8988T (cell line): ENCODE measurements around the gene SERPINA3.
A peak's percentile ranks its signal among the peaks of the same experiment; 100 is the strongest.

Experiments
- DNase-seq: peaks from one replicate; pipeline ENCODE4 v3.0.0; 2011

SERPINA3 gene

DNA sequence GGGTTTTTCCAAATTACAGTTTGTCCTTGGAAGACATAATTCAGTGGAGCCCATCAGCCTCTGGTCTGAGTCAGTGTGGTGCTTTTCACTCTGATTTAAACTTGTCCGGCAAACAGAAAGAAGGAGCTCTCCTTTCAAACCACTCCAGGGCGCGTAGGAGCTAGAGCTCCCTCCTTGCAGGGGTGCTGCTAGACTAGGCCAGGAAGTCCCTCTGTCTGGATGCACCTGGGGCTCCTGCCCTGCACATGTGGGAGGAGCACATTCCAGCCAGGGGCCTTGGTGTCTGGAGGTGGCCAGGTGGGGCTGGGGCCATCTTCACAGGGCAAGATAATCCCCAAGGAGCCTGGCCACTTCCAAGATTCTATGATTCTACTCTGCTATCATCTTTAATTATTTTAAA lies 3.1 kb downstream of the SERPINA3 start:
- DNase-seq, result no peak

DNA sequence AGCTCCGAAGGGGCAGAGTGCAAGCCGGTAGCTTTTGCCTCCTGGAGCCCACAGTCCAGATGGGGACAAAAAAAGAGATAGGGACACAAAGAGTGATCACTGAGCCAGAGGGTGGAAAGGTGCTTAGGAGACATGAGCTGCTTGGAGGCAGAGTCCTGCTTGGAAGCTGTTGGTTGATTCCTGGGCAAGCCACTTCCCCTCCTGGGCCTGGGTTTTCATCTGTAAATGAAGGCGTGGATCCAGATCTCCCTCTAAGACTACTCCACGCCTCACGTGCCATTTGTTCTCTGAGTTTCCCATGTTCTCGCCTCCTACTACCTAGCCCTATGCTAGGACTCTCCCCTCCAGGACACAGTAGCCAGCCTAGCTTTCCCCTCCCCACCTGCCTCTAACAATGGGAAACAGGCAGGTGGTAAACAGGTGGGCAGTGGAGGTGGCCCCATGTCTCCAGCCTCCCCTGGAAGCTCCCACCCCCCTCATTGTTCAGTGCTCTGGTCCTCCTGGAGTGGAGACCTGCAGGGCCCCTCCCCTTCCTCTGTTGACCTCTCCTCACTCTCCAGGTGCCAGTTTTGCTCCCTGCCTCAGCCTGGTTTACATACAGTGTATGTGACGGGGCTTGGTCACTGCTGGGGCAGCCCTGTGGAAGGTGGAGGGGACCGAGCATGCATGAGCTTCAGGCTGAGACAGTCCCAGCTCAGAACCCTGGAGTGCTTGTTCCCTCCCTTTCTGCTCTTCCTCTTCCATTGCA lies 3.8 kb downstream of the SERPINA3 start:
- DNase-seq, result no peak

DNA sequence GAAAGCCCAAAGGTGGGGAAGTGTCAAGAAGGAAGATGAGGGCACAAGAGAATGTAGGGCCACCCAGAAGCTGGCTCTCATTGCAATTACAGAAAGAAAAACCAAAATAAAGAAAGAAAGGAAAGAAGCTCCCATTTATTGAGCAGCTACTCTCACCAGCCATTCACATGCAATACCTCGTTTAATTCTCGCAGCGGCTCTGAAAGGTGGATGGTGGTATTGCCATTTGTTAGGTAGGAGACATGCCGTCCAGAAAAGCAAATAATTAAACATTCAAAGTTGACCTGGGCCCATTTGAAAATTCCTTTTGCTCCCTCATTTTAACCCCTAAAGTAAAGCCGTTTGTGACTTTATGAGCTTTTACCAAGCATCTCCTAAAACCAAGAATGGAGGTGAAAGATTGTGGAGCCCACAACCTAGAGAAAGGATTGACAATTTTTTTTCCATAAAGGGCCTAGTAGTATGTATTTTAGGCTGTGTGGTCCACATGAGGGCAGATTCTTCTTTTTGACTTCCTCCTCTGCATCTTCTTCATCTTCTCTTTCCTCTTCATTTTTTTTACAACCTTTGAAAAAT lies 5.3 kb downstream of the SERPINA3 start:
- no peak for DNase-seq

DNA sequence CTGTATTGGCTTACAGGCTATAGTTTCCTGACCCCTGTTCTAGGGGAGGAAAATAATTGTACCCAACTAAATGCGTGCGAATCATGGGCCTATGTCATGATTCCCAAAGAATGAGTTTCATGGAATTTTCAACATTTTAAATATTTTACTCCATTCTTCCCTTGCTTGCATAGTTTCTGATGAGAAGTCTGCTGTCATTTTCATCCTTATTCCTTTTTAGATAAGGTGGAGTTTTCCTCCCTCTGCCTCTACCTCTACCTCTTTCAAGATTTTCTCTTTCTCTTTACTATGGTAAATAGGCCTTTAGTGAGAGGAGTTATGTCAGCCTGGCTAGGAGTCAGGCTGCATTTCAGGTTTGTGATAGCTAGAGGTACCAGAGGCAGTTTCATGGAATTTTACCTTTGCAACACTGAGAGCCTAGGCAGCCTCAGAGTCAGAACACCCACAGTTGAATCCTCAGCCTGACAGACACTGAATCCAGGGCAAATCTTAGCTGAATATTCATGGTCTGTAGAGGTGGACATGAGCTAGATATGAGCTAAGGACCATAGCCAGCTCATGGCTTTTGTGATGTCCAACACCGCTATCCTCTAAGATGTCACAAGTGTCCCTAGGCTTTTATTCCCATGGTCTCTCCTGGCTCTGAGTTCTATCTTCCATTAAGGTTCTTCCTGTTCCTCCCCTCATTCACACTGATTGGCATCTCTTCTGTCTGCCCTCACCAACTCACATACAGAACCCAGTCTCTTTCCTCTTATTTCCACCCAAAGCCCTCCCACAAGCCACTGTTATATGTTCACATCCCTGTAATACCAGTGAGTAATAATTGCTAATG lies 6.0 kb downstream of the SERPINA3 start:
- DNase-seq, result no peak

DNA sequence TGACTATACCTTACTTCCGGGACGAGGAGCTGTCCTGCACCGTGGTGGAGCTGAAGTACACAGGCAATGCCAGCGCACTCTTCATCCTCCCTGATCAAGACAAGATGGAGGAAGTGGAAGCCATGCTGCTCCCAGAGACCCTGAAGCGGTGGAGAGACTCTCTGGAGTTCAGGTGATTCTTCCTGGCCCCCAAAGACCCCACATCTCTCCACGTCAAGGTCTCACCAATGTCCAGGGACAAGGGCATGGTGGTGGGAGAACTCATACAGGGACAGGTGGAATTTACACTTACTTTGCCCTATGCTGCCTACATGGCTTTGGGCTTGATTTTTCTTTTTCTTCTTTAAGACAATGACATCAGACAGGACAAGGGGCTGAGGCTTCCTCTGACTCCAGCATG lies 7.1 kb downstream of the SERPINA3 start:
- DNase-seq, result no peak

DNA sequence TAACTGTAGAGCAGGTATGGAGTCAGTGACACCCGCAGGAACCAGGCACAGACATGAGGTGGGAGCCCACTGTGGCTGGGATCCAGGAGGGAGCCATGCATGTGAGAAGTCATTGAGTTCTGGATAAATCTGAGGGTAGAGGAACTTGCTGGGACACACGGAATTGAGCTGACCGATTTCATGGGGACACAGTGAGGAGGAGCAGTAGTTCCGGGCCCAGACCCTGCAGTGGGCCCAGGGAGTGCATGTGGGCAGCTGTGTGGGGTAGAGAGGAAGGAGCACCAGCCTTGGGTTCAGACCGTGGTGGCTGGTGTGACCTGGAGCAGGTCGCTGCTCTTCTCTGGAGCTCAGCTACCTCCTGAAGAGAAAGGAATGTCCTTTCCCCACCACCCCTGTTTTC lies 8.4 kb downstream of the SERPINA3 start:
- DNase-seq, result no peak

DNA sequence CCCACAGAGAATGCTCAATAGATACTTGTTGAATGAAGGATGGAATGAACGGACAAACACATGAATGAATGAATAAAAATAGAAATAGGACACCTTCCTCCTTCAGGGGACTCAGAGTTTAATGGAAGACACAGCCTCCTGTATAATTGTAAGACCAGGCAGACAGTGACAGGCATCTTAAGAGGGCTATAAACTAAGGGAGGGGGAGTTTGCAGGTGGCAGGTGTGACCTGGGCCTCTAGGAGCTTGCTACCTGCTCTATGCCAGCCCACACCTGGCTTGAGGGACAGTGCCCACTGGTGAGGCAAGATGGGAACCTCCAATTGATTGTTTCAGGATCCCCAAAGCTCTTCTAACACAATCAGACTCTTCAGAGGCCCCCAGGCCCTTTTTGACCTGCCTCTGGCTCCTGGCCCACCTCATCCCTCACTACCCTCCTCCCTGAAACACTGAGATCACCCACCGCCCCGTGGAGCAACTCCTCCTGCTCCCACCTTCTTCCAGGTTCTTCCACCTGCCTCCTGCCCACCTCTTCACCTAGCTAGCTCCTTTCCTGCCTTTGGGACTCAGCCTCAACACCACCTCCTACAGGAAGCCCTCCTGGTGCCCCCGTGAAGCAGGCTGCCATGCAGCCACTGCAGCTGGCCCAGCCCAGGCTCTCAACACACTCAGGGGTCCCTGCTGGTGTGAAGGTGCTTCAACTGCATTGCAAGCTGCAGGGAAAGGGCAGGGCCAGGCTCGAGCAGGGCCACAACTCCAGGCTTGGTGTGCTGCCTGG lies 9.4 kb downstream of the SERPINA3 start:
- DNase-seq, result no peak

DNA sequence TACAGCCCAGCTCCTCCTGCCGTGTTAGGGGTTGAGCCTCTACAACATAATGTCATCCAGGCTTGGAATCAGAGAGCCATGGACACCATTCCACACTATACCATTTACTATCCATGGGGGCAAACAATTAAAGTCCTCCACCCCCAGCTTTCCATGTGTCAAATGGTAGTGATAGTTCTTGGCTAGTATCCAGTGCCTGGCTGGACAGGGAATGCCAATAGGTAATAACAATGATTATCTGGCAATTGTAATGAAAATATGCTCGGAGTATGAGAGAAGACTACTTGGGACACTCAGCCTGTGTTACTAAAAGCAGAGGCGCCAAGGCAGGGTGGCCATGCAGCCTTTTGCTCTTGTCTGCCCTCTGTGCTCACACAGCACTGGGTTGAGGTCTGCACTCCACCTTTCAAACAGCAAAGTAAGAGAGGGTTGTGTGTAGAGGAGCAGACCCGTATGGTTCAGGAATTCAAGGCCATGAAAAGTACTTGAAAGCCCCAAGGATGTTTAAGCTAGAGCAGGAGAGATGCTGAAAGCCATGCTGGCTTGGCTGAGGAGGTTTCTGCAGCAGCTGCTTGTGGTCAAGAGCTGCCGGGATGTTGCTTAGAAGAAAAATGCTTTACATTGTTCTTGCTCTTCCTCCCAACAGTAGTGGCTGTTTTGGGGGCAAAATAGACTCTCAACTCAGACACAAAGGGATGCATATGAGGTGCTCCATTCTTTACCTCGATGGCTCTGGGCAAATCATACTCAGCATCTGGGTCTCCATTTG lies 10.6 kb downstream of the SERPINA3 start:
- DNase-seq, result no peak

DNA sequence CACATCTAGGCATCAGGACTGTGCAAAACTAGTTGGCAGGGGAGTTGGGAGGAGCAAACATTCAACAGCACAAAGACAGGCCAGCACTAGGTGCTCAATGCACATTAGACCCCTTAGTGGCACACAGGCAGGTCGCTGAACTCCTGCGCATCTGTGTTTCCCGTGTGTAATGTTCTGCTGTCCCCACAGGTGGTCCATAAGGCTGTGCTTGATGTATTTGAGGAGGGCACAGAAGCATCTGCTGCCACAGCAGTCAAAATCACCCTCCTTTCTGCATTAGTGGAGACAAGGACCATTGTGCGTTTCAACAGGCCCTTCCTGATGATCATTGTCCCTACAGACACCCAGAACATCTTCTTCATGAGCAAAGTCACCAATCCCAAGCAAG lies 11.2 kb downstream of the SERPINA3 start:
- no peak for DNase-seq

DNA sequence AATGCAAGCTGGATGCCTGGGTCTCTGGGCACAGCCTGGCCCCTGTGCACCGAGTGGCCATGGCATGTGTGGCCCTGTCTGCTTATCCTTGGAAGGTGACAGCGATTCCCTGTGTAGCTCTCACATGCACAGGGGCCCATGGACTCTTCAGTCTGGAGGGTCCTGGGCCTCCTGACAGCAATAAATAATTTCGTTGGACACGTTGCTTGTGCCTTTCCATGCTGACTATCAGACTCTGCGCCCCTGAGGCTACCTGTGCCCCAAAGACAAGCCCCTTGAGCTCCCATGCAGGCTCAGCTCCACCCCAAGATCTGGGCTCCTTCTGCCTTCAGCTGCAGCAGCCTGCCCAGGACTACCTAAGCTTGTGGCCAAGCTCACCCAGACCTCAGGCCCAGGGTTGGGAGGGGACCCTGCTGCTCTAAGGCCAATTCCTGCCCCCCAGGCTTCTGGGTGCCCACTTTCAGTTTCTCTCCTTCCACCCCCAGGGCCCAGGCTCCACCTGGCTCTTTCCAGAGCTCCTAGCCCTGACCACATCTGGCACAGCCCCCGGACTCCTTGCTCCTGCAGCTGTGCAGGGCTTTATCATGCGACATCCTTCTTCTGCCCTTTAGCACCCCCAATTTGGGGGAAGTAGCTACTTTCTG lies 11.8 kb downstream of the SERPINA3 start:
- no peak for DNase-seq

DNA sequence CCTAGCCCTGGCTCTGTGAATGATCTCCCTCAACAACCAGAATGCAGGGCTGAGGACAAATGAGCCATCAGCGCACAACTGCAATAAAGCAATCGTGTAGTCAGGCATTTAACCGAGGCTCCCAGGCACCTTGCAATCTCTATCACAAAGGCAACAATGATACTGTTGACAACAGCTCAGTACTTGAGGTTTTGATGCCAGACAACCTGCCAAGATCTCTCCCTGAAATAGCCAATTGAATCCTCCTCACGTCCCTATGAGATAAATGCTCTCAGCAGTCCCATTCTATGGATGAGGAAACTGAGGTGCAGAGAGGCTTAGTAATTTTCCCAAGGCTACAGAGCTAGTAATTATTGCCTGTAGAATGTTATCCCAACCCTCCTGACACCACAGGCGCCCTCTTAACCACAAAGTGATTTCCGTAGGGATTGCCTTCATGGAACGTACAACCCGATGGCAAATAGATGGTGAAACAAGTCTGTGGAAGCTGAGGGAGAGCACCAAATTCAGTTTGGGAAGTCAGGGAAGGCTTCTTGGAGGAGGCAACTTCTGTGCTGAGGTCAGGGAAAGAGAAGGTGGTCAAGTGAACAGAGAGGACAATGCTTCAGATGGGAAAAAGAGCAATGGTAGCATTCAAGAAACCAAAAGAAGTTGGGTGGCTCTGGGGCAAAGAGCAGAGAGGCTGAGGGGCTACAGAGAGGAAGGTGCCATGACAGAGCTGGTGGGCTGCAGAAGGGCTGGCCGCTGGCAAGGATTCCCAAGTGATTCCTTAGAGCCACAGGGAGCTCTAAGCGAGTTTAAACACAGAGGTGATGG lies 12.6 kb downstream of the SERPINA3 start:
- no peak for DNase-seq

DNA sequence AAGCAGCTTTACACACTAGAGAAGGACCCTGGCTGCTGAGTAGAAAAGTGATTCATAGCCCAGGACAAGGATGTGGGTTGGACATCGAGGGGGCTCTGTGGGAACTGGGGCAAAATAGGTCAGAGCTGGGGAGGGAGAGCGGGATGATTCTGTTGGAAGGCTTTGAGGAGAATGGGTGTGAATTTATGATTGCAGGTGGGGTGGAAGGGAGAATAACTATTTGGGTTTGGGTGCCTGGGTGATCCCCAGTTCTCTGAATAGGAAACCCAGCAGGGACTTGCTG lies 13.1 kb downstream of the SERPINA3 start:
- no peak for DNase-seq

DNA sequence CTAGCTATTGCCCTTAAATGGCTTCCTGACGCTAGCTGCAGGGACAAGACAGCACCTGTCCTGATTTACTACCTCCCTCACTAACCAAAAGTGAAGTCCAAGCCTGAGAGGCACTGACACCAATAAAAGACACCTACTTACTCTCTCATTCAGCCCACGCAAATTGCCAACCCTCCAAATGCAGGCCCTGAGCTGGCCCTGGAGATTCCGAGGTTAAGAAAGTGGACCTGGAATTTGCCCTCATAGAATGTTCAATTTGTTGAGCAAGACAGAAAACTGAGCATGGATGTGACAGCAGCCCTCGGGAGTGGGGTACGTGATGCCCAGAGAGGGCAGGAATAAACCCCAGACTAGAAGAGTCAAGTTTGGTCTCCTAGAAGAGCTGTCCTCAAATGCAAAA lies 16.4 kb downstream of the SERPINA3 start:
- DNase-seq, result no peak

DNA sequence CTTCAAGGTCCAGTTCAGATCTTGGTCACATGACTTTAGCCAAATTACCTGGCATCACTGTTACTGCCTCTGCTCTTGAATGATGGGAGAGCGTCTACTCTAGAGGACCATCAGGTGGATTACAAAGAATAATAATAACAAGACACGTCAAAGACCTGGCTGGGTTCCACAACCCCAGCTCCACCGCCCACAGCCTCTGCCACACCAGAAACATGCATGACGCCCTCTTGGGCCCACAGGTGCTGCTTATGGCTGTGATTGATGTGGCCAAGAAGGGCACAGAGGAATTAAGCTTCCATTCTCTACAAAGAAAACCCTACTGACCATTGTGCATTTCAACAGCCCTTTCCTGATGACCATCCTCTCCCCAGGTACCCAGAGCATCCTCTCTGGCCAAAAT lies 18.2 kb downstream of the SERPINA3 start:
- no peak for DNase-seq

DNA sequence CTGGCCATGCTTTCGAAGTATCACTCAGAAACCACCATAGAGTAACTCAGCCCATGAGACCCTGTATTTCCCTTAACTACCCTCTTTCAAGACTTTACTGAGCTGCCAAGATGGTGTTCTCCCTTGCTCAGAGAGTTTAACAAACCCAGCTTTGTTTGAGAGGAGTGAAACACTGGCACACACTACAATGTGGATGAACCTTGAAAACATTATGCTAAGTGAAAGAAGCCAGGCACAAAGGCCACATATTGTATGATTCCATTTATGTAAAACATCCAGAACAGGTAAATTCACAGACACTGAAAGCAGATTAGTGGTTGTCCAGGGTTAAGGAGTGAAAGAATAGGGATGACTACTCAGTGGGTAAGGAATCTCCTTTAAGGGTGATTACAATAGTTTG lies 18.9 kb downstream of the SERPINA3 start:
- no peak for DNase-seq

DNA sequence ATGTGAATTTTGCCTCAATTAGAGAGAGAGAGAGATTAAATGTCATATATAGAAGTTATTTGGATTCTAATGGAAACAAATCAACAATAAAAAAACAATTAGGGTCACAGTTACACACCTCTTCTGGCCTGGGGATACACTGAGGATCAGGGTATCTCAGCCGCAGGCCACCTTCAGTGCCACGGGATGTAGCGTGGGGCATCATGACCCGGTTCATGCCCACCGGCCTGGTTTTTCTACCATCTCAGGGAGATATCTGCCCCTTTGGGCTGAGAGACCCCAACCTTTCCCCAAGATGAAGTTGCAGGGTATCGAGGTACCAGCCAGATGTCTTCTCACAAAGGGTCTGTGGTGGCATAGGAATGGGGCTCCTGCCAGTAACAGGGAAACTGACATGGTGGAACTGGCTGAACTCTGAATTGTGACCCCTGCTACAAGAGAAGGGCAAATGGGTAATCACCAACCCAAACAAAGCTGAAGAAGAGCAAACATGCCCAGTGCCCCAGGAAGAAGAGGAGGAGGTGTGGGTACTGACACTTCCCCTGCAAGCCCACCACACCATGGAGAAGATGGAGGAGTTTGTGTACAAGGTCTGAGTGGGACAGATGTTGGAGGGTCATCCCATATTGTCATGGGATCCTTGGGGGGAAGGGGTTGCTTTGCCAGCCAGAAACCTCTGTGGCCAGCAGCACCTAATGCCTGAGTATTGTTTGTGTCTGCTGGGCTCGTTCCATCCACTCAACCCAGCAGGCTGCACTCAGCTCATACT lies 19.5 kb downstream of the SERPINA3 start:
- DNase-seq, result no peak

DNA sequence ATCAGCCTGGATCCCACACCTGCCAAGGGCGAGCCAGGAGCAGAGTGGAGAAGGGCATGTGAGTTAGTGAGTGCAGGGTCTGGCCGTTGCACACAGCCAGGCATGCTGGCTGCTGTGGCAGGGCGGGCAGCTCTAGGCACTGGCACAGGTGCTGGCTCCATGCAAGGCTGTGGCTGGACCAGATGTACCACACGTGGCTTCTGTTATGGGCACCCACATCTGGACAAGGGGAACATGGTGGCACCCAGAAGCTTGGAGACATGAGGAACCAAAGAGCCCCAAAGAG lies 20.1 kb downstream of the SERPINA3 start:
- no peak for DNase-seq

DNA sequence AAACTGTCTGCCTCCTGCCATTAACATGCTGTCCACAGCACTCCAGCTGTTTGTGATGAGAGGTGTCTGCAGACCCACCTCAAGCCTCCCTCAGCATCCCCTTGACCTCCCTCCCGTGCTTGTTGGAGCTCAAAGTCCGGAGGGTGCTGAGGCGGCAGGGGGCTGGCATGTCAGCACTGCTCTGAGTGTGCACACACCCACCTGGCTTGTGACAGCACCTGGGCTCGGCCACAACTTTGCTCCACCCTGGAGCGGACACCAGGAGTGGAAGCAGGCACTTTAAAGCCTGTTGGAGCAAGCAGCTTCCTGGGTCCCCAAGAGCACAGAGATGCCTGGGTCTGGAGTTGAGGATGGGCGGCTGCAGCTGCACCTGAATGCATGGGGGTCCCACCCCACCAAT lies 20.9 kb downstream of the SERPINA3 start:
- DNase-seq, result no peak

DNA sequence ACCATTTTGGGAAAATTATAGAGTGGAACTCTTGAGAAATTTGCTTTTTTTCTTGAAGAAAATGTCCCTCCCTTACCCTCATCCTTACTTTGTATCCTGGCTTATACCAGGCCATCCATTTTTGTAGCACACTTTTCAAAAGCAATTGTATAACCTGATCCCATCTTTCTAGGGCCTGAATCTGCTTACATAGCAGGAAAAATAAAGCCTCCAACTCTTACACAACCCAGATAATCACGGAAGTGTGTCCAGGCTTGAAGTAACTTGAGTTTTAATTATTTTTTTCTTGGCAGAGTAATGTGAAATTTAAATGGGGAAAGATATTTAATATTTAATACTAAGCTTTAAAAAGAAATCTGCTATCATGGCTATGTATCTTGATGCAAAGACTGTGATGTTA lies 23.0 kb downstream of the SERPINA3 start:
- no peak for DNase-seq

DNA sequence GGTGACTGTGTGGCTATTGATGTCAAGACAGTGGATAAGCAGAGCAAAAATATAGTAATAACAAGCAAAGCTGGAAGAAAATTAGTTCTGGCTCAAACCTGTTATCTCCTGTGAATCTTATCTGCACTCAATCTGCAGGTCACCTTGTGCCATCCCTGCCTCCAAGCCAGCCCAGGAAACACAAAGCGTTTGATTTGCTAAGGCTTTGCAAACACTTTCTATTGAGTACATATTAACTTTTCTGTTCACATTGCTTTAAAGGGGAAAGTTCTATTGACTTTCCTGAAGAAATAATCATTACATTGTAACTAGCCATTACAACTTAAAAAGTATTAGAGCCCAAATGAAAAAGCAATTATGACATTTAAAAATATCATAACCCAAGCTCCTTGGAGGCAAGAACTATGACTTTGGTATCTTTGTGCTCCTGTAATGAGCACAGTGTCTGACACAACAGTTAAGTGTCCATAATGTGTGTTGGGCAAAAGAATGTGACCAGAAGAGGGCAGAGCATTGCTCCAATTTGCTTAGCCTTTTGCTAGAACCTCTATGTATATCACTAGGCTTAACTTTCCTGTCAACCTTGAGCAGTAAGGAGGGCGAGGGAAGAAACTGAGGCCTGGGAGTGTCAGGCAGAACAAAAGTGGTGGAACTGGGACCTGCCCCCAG lies 24.7 kb downstream of the SERPINA3 start:
- DNase-seq, result peak; percentile 29
